Suprapubic skin (tissue), 4 donors: ENCODE measurements around the gene SYNE1. TPM values are rescaled to one million over a fixed set of nuclear protein-coding genes. Genes with fewer than 3 reads are reported as not detected.

Experiments used
- DNase-seq, 2 donors: peaks; one replicate each; pipeline ENCODE4 v3.0.0-alpha.2; 2019; ENCODE audit warnings: low spot score in 2 of 2
- H3K27ac ChIP-seq: fragments of 200-600 bp; sonication (generic); one replicate; pipeline ENCODE4 v1.5.1; 2019
- H3K27me3 ChIP-seq: fragments of 200-600 bp; sonication (generic); one replicate; pipeline ENCODE4 v1.5.1; 2019
- H3K36me3 ChIP-seq: fragments of 200-600 bp; sonication (generic); one replicate; pipeline ENCODE4 v1.5.1; 2019
- H3K4me1 ChIP-seq: fragments of 200-600 bp; sonication (generic); one replicate; pipeline ENCODE4 v1.5.1; 2019
- H3K4me3 ChIP-seq: fragments of 200-600 bp; sonication (generic); one replicate; pipeline ENCODE4 v1.5.1; 2019; ENCODE audit warnings: mild to moderate bottlenecking
- H3K9me3 ChIP-seq: fragments of 200-600 bp; sonication (generic); one replicate; pipeline ENCODE4 v1.5.1; 2019
- CTCF ChIP-seq, 2 donors: fragments of 200-600 bp in 1 of 2; fragments of 450-650 bp in 1 of 2; sonication (generic) in 1 of 2; IDR thresholded peaks; one replicate each; pipeline ENCODE4 v1.5.1; 2016 to 2019; ENCODE audit warnings: antibody characterized with exemption in 2 of 2, mild to moderate bottlenecking in 1 of 2, moderate library complexity in 1 of 2
- EP300 ChIP-seq: sonication (generic); formaldehyde crosslinking; IDR thresholded peaks from one replicate; pipeline ENCODE4 v1.6.1; 2017; ENCODE audit warnings: antibody characterized with exemption
- POLR2A ChIP-seq, 2 donors: fragments of 450-650 bp; IDR thresholded peaks; one replicate each; pipeline ENCODE4 v1.6.1; 2017; ENCODE audit warnings: antibody characterized with exemption in 2 of 2, mild to moderate bottlenecking in 2 of 2, moderate library complexity in 2 of 2
- POLR2AphosphoS5 ChIP-seq, 3 donors: sonication (generic); formaldehyde crosslinking; IDR thresholded peaks; one replicate each; pipeline ENCODE4 v1.6.1; 2017; ENCODE audit warnings: antibody characterized with exemption in 3 of 3
- WGBS: methylation state at CpG from one replicate; pipeline ENCODE4 v1.1.5; 2018; 5-methylcytosine and 5-hydroxymethylcytosine counted together
- total RNA-seq, 4 donors: library from RNA; depleted of rRNA; stranded (reverse); fragments of >200 nt; gene quantifications; one replicate each; pipeline ENCODE4 v1.1.0, GENCODE V29; 2016

Gene SYNE1
- total RNA-seq, 4 donors from 2014 or later, result 105 to 184 (median 132) TPM

DNA sequence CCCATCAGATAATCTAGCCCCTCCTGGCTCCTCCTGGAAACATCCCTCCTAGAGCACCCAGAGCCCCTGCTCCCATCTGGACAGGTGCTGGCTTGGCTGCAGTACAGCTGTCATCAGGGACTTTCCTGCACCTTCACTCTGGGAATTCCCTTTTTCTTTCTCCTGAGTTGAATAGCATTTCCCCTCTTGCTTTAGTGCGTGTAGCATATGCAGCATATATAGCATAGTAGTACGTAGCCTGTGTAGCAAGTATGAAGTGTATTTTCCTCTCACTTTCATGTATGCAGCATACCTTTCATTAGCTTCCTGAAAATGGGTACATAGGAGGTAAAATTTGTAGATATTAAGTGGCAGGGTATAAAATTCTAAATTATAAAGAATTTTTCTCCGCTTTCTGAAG is 476.8 kb downstream of the SYNE1 start:
- no peak for DNase-seq
- no peaks in the 10 kb centered on the region for H3K27me3 ChIP-seq
- peaks cover 15% of the 10 kb centered on the region for H3K36me3 ChIP-seq
- TF ChIP-seq CTCF (IDR thresholded peaks at IDR 0.05) (no peak), POLR2A (IDR thresholded peaks at IDR 0.05) (no peak), EP300 (no peak), POLR2AphosphoS5 (IDR thresholded peaks at IDR 0.05) (no peak)
- WGBS, result 80% methylated on average over 3 of the region's 3 CpGs
- no peaks in the 10 kb centered on the region for H3K9me3 ChIP-seq
- no peaks in the 10 kb centered on the region for H3K4me1 ChIP-seq
- no peak overlapping the region for H3K27ac ChIP-seq
- H3K4me3 ChIP-seq, result no peak overlapping the region

- TF ChIP-seq POLR2A (IDR thresholded peaks at IDR 0.05) (no peak), POLR2AphosphoS5 (IDR thresholded peaks at IDR 0.05) (no peak), EP300 (no peak), CTCF (IDR thresholded peaks at IDR 0.05) (no peak)
- no peak for DNase-seq
- Histone ChIP-seq H3K27ac (no peak overlapping the region), H3K4me1 (peaks cover 4% of the 10 kb centered on the region), H3K4me3 (no peak overlapping the region), H3K27me3 (no peaks in the 10 kb centered on the region), H3K9me3 (no peaks in the 10 kb centered on the region), H3K36me3 (peaks cover 25% of the 10 kb centered on the region)
- WGBS, result 86% methylated on average over 8 of the region's 8 CpGs
Observed at GRCh38 chr6:152155792-152156191, 481.4 kb downstream of the SYNE1 start.

- H3K4me3 ChIP-seq, result no peak overlapping the region
- H3K36me3 ChIP-seq, result peaks cover 33% of the 10 kb centered on the region
- H3K27ac ChIP-seq, result no peak overlapping the region
- TF ChIP-seq EP300 (no peak), POLR2AphosphoS5 (IDR thresholded peaks at IDR 0.05) (no peak), POLR2A (IDR thresholded peaks at IDR 0.05) (no peak), CTCF (IDR thresholded peaks at IDR 0.05) (no peak)
- no peaks in the 10 kb centered on the region for H3K27me3 ChIP-seq
- WGBS, result 92% methylated on average over 17 of the region's 17 CpGs
- no peaks in the 10 kb centered on the region for H3K9me3 ChIP-seq
- H3K4me1 ChIP-seq, result peaks cover 4% of the 10 kb centered on the region
- no peak for DNase-seq
Observed at GRCh38 chr6:152154559-152155356, 482.4 kb downstream of the SYNE1 start.

DNA sequence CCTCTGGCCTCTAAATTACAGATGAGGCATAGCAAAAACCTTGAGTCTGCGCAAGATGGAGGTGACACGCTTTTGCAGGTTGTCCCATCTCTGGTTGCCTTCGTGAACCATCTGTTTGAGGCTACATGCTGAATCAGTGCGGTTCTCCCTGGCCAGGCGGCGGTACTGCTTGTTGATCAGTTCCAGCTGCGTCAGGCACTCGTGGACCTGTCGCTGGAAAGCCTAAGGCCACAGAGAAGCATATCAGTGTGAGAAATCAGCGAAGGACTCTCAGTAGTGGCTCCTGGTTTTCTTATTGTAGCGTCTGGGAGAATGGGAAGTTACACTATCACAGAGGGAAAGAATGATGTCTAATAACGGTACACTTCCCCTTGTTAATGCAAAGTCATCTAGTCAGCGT is 485.2 kb downstream of the SYNE1 start:
- Histone ChIP-seq H3K9me3 (no peaks in the 10 kb centered on the region), H3K27ac (no peak overlapping the region), H3K4me3 (no peak overlapping the region), H3K4me1 (peaks cover 4% of the 10 kb centered on the region), H3K36me3 (peaks cover 54% of the 10 kb centered on the region), H3K27me3 (no peaks in the 10 kb centered on the region)
- DNase-seq, result no peak
- 72% methylated on average over 13 of the region's 13 CpGs for WGBS
- TF ChIP-seq POLR2AphosphoS5 (IDR thresholded peaks at IDR 0.05) (no peak), CTCF (IDR thresholded peaks at IDR 0.05) (no peak), POLR2A (IDR thresholded peaks at IDR 0.05) (no peak), EP300 (no peak)

GRCh38 chr6:152150196-152150595 is 487.0 kb downstream of the SYNE1 start:
- no peak for TF ChIP-seq CTCF (IDR thresholded peaks at IDR 0.05)
- TF ChIP-seq POLR2AphosphoS5 (IDR thresholded peaks at IDR 0.05), result no peak
- no peak for TF ChIP-seq EP300
- TF ChIP-seq POLR2A (IDR thresholded peaks at IDR 0.05), result no peak
- no peak for DNase-seq

More at GRCh38 chr6:152150196-152150595, 487.0 kb downstream of the SYNE1 start:
- H3K27me3 ChIP-seq, result no peaks in the 10 kb centered on the region
- 81% methylated on average over 3 of the region's 3 CpGs for WGBS
- no peaks in the 10 kb centered on the region for H3K9me3 ChIP-seq
- no peak overlapping the region for H3K27ac ChIP-seq
- H3K4me1 ChIP-seq, result peaks cover 4% of the 10 kb centered on the region
- H3K4me3 ChIP-seq, result no peak overlapping the region
- H3K36me3 ChIP-seq, result peaks cover 51% of the 10 kb centered on the region
